Natural killer cell (primary cell): ENCODE results near the gene C2. TPM values are rescaled to one million over a fixed set of nuclear protein-coding genes. Genes with fewer than 3 reads are reported as not detected.

Experiments
- ATAC-seq, 3 donors: fragments of 150-1000 bp in 2 of 3; fragments of 200-7000 bp in 1 of 3; cut with Tn5 transposase; 1 replicate in 1 of 3; 2 replicates in 2 of 3; pipeline ENCODE4 v1.10.0; 2021; ENCODE audit warnings: mild to moderate bottlenecking in 2 of 3, moderate library complexity in 2 of 3
- DNase-seq, 2 donors: peaks; one replicate each; pipeline versions ENCODE4 v3.0.0 to v3.0.0-alpha.2; 2013 to 2021; ENCODE audit warnings: mixed read lengths in 1 of 2
- H3K27ac ChIP-seq: one replicate; pipeline ENCODE4 v1.5.1; 2013; ENCODE audit warnings: mild to moderate bottlenecking, low read length
- H3K27me3 ChIP-seq: one replicate; pipeline ENCODE4 v1.6.1; 2013; ENCODE audit warnings: low read length; ENCODE audit not compliant: control insufficient read depth, insufficient read depth
- H3K36me3 ChIP-seq: one replicate; pipeline ENCODE4 v1.6.1; 2013; ENCODE audit warnings: low read length; ENCODE audit not compliant: control insufficient read depth, insufficient read depth
- H3K4me1 ChIP-seq: one replicate; pipeline ENCODE4 v1.6.1; 2013; ENCODE audit warnings: low read length; ENCODE audit not compliant: control insufficient read depth, insufficient read depth
- H3K4me3 ChIP-seq: one replicate; pipeline ENCODE4 v1.5.1; 2013; ENCODE audit warnings: low read length
- H3K9me3 ChIP-seq: one replicate; pipeline ENCODE4 v1.6.1; 2013; ENCODE audit warnings: low read length; ENCODE audit not compliant: control insufficient read depth, insufficient read depth
- H3K27ac Mint-ChIP-seq, 2 donors: one replicate each; pipeline ENCODE4 v1.8.0; 2022; ENCODE audit warnings: mild to moderate bottlenecking in 2 of 2, mixed read lengths in 2 of 2, moderate library complexity in 1 of 2
- H3K27me3 Mint-ChIP-seq, 2 donors: one replicate each; pipeline ENCODE4 v1.8.0; 2022; ENCODE audit warnings: low read depth in 2 of 2, mixed read lengths in 2 of 2
- H3K36me3 Mint-ChIP-seq: one replicate; pipeline ENCODE4 v1.8.0; 2022; ENCODE audit warnings: mixed read lengths
- H3K4me1 Mint-ChIP-seq, 2 donors: one replicate each; pipeline ENCODE4 v1.8.0; 2022; ENCODE audit warnings: mixed read lengths in 2 of 2
- H3K4me3 Mint-ChIP-seq: one replicate; pipeline ENCODE4 v1.8.0; 2022; ENCODE audit warnings: mild to moderate bottlenecking, moderate library complexity, mixed read lengths
- H3K9me3 Mint-ChIP-seq, 2 donors: one replicate each; pipeline ENCODE4 v1.8.0; 2022; ENCODE audit warnings: mixed read lengths in 2 of 2
- CTCF ChIP-seq: fragments of 200-600 bp; IDR thresholded peaks from one replicate; pipeline ENCODE4 v1.8.0; 2022; ENCODE audit warnings: antibody characterized with exemption
- WGBS: methylation state at CpG from one replicate; pipeline ENCODE4 v1.1.7; 2013; ENCODE audit warnings: missing lambda C conversion rate; ENCODE audit not compliant: insufficient coverage; 5-methylcytosine and 5-hydroxymethylcytosine counted together
- intact Hi-C: fragments of 100-400 bp; cut with micrococcal nuclease; formaldehyde crosslinking; loops from one replicate; pipeline ENCODE4 v1.14.2; 2022
- total RNA-seq, 4 donors: library from RNA; stranded (reverse); fragments of 120-200 nt in 1 of 4; gene quantifications; one replicate each; pipeline versions ENCODE4 v1.2.3 to v1.2.4, GENCODE V29; 2013 to 2022

The C2 gene
- total RNA-seq, 3 donors from 2014 or later (not counting 1 experiment from before 2014, with no cell fraction given) = 0.55 to 1.3 (median 1.0) TPM

GRCh38 chr6:31935823-31936222 is 8.3 kb downstream of the C2 start:
- DNase-seq (no peak), ATAC-seq (no peak)
- intact Hi-C loops = no loop called here
- Histone ChIP-seq H3K4me3 (no peak overlapping the region), H3K4me1 (no peaks in the 10 kb centered on the region), H3K36me3 (no peaks in the 10 kb centered on the region), H3K9me3 (no peaks in the 10 kb centered on the region), H3K27ac (no peak overlapping the region), H3K27me3 (no peaks in the 10 kb centered on the region)
- WGBS = 90% methylated on average over 9 of the region's 9 CpGs
- Mint-ChIP-seq H3K27me3 (peaks cover 0 to 7% of the 10 kb centered on the region in 2 donors), H3K9me3 (no peaks in the 10 kb centered on the region), H3K4me1 (no peaks in the 10 kb centered on the region), H3K4me3 (no peak overlapping the region), H3K36me3 (no peaks in the 10 kb centered on the region), H3K27ac (no peak overlapping the region)
- TF ChIP-seq CTCF = no peak

GRCh38 chr6:31940256-31940664 is 12.7 kb downstream of the C2 start:
- Histone ChIP-seq H3K4me3 (no peak overlapping the region), H3K4me1 (no peaks in the 10 kb centered on the region), H3K27me3 (peaks cover 3% of the 10 kb centered on the region), H3K9me3 (no peaks in the 10 kb centered on the region), H3K27ac (no peak overlapping the region), H3K36me3 (no peaks in the 10 kb centered on the region)
- Mint-ChIP-seq H3K27me3 (peaks cover 9 to 13% of the 10 kb centered on the region in 2 donors), H3K36me3 (no peaks in the 10 kb centered on the region), H3K4me1 (no peaks in the 10 kb centered on the region), H3K4me3 (no peak overlapping the region), H3K9me3 (no peaks in the 10 kb centered on the region), H3K27ac (no peak overlapping the region)
- ATAC-seq = no peak
- intact Hi-C loops = no loop called here
- no peak for DNase-seq
- TF ChIP-seq CTCF = no peak
- WGBS = 17% methylated on average over 6 of the region's 6 CpGs

GRCh38 chr6:31943742-31944141 is 16.2 kb downstream of the C2 start:
- no peaks in the 10 kb centered on the region for H3K9me3 ChIP-seq
- Mint-ChIP-seq H3K4me3 (no peak overlapping the region), H3K36me3 (no peaks in the 10 kb centered on the region), H3K4me1 (peaks cover 0 to 4% of the 10 kb centered on the region in 2 donors), H3K27me3 (peaks cover 18 to 21% of the 10 kb centered on the region in 2 donors), H3K9me3 (no peaks in the 10 kb centered on the region), H3K27ac (no peak overlapping the region)
- no peaks in the 10 kb centered on the region for H3K36me3 ChIP-seq
- intact Hi-C loops = no loop called here
- no peak overlapping the region for H3K4me3 ChIP-seq
- H3K27me3 ChIP-seq = peaks cover 3% of the 10 kb centered on the region
- ATAC-seq (no peak), DNase-seq (no peak)
- TF ChIP-seq CTCF = no peak
- no peak overlapping the region for H3K27ac ChIP-seq
- no peaks in the 10 kb centered on the region for H3K4me1 ChIP-seq
- 89% methylated on average over 3 of the region's 3 CpGs for WGBS

GRCh38 chr6:31945154-31945506 is 17.6 kb downstream of the C2 start:
- Mint-ChIP-seq H3K27ac (no peak overlapping the region), H3K4me3 (no peak overlapping the region), H3K4me1 (peaks cover 0 to 8% of the 10 kb centered on the region in 2 donors), H3K27me3 (peaks cover 18 to 21% of the 10 kb centered on the region in 2 donors), H3K9me3 (no peaks in the 10 kb centered on the region), H3K36me3 (no peaks in the 10 kb centered on the region)
- ATAC-seq = no peak
- Histone ChIP-seq H3K4me1 (no peaks in the 10 kb centered on the region), H3K9me3 (no peaks in the 10 kb centered on the region), H3K27ac (no peak overlapping the region), H3K4me3 (no peak overlapping the region), H3K27me3 (peaks cover 3% of the 10 kb centered on the region), H3K36me3 (no peaks in the 10 kb centered on the region)
- DNase-seq = no peak
- intact Hi-C loops = no loop called here
- 91% methylated on average over 9 of the region's 9 CpGs for WGBS
- TF ChIP-seq CTCF = no peak
